Caco-2 (cell line): Measurements from ENCODE around the gene NT5M. TPM values are rescaled to one million over a fixed set of nuclear protein-coding genes. Genes with fewer than 3 reads are reported as not detected.

ENCODE experiments used
- BruUV-seq: library from RNA; stranded (reverse); fragments of 400-500 nt; replicated peaks from 2 replicates; lab custom pipeline; 2021; lab: Mats Ljungman, UMichigan
- CTCF ChIA-PET: fragments of 300-600 bp; sonication (Branson Sonifier 250); formaldehyde crosslinking; loops from one replicate; lab custom pipeline; 2022; ENCODE audit warnings: antibody characterized with exemption; lab: Charles Lee
- POLR2A ChIA-PET: fragments of 300-600 bp; sonication (Branson Sonifier 250); formaldehyde crosslinking; loops from one replicate; lab custom pipeline; 2022; ENCODE audit warnings: antibody characterized with exemption; lab: Charles Lee
- DNase-seq, 2 experiments: peaks; one replicate each; pipeline versions ENCODE4 v3.0.0 to v3.0.0-alpha.2; 2020 to 2022
- H3K27me3 ChIP-seq: replicated peaks from 2 replicates; pipeline ENCODE4 v1.6.0; 2011; ENCODE audit warnings: low read length; ENCODE audit not compliant: control insufficient read depth, insufficient read depth
- H3K36me3 ChIP-seq: 2 replicates; pipeline ENCODE4 v1.5.1; 2011; ENCODE audit warnings: low read length; ENCODE audit not compliant: control insufficient read depth, insufficient read depth
- H3K4me1 ChIP-seq: fragments of 250-450 bp; sonication (Bioruptor Pico); 2 replicates; pipeline ENCODE4 v1.5.1; 2020; ENCODE audit warnings: mild to moderate bottlenecking
- H3K4me3 ChIP-seq: 2 replicates; pipeline ENCODE4 v1.5.1; 2011; ENCODE audit warnings: low read depth, mild to moderate bottlenecking, control low read depth, low read length
- H3K9me3 ChIP-seq: fragments of 250-450 bp; sonication (Bioruptor Pico); 2 replicates; pipeline ENCODE4 v1.5.1; 2020; ENCODE audit warnings: mild to moderate bottlenecking, moderate library complexity
- H3K27ac Mint-ChIP-seq: one replicate; pipeline ENCODE4 v1.8.0; 2022; ENCODE audit warnings: mixed read lengths; ENCODE audit not compliant: unreplicated experiment
- H3K27me3 Mint-ChIP-seq: one replicate; pipeline ENCODE4 v1.8.0; 2022; ENCODE audit warnings: mixed read lengths; ENCODE audit not compliant: insufficient read depth, unreplicated experiment
- H3K36me3 Mint-ChIP-seq: one replicate; pipeline ENCODE4 v1.8.0; 2022; ENCODE audit warnings: mild to moderate bottlenecking, mixed read lengths; ENCODE audit not compliant: insufficient read depth, unreplicated experiment
- H3K4me1 Mint-ChIP-seq: one replicate; pipeline ENCODE4 v1.8.0; 2022; ENCODE audit warnings: low read depth, mixed read lengths; ENCODE audit not compliant: unreplicated experiment
- H3K4me3 Mint-ChIP-seq: one replicate; pipeline ENCODE4 v1.8.0; 2022; ENCODE audit warnings: mild to moderate bottlenecking, moderate library complexity, mixed read lengths; ENCODE audit not compliant: unreplicated experiment
- H3K9me3 Mint-ChIP-seq: one replicate; pipeline ENCODE4 v1.8.0; 2022; ENCODE audit warnings: mixed read lengths; ENCODE audit not compliant: unreplicated experiment
- CTCF ChIP-seq, 2 experiments: fragments of 200-600 bp in 1 of 2; IDR thresholded peaks; 1 replicate in 1 of 2; 2 replicates in 1 of 2; pipeline versions ENCODE4 v1.5.1 to v1.8.0; 2011 to 2022; ENCODE audit warnings: antibody characterized with exemption in 1 of 2, control low read depth in 1 of 2, inconsistent platforms in 1 of 2, low read depth in 1 of 2, low read length in 1 of 2, mild to moderate bottlenecking in 1 of 2, moderate library complexity in 1 of 2; ENCODE audit not compliant: insufficient read depth in 1 of 2, severe bottlenecking in 1 of 2, unreplicated experiment in 1 of 2
- intact Hi-C: fragments of 100-400 bp; cut with micrococcal nuclease; formaldehyde crosslinking; loops from one replicate; pipeline ENCODE4 v1.10.0; 2022; ENCODE audit not compliant: unreplicated experiment
- total RNA-seq: library from RNA; stranded (reverse); gene quantifications from 2 replicates; pipeline ENCODE4 v1.2.3, GENCODE V29; 2022

Gene NT5M
- total RNA-seq, 1 experiment from 2014 or later = 1.3 TPM

- H3K27me3 Mint-ChIP-seq = no peaks in the 10 kb centered on the region
- Histone ChIP-seq H3K9me3 (0 out of 2 replicates have a peak, but pooled peaks cover 4% of the 10 kb centered on the region), H3K36me3 (no peaks in the 10 kb centered on the region), H3K4me3 (no peak overlapping the region), H3K4me1 (peaks cover 5% of the 10 kb centered on the region; the same call in 1 of the 2 replicates), H3K27me3 (no peaks in the 10 kb centered on the region)
- no peak for TF ChIP-seq CTCF (IDR thresholded peaks at IDR 0.05; ENCODE audit: insufficient read depth in 1 of 2, low read depth in 1 of 2, low read length in 1 of 2, severe bottlenecking in 1 of 2, unreplicated experiment in 1 of 2)
- H3K9me3 Mint-ChIP-seq = peaks cover 28% of the 10 kb centered on the region
- POLR2A ChIA-PET = no interaction called here
- intact Hi-C loops = loop anchor here (5.0 kb wide), 1 partner anchor 43 kb away; no protein-coding TSS in a partner anchor
- no peak for DNase-seq
- peaks cover 6% of the 10 kb centered on the region for H3K4me1 Mint-ChIP-seq
- CTCF ChIA-PET = interaction anchor here (0.5 kb wide), 1 partner anchor 646 kb away, joined by 3 read pairs; no protein-coding TSS in a partner anchor
- no peak overlapping the region for H3K4me3 Mint-ChIP-seq
- no peak overlapping the region for H3K27ac Mint-ChIP-seq
- peaks cover 5% of the 10 kb centered on the region for H3K36me3 Mint-ChIP-seq
- no TSS peak for BruUV-seq
Observed at GRCh38 chr17:17358866-17359265, 55.7 kb downstream of the NT5M start.

DNA sequence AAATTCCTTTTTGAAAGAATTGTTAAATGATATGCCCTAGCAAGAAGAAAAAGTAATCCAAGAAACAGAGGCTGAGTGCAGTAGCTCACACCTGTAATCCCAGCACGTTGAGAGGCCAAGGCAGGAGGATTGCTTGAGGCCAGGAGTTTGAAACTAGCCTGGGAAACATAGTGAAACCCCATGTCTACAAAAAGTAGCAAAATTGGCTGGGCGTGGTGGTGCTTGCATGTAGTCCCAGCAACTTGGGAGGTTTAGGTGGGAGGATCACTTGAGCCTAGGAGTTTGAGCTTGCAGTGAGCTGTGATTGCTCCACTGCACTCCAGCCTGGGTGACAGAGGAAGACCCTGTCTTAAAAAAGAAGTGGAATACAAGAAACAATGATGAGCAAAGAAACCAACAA, 56.1 kb downstream of the NT5M start:
- Mint-ChIP-seq H3K36me3 (peaks cover 5% of the 10 kb centered on the region), H3K27ac (no peak overlapping the region), H3K4me1 (peaks cover 6% of the 10 kb centered on the region), H3K9me3 (peaks cover 28% of the 10 kb centered on the region), H3K4me3 (no peak overlapping the region), H3K27me3 (no peaks in the 10 kb centered on the region)
- Histone ChIP-seq H3K27me3 (no peaks in the 10 kb centered on the region), H3K36me3 (no peaks in the 10 kb centered on the region), H3K4me1 (peaks cover 5% of the 10 kb centered on the region; the same call in 1 of the 2 replicates), H3K9me3 (0 out of 2 replicates have a peak, but pooled peaks cover 4% of the 10 kb centered on the region), H3K4me3 (no peak overlapping the region)
- POLR2A ChIA-PET = no interaction called here
- intact Hi-C loops = loop anchor here (5.0 kb wide), 1 partner anchor 43 kb away; no protein-coding TSS in a partner anchor
- CTCF ChIA-PET = interaction anchor here (0.5 kb wide), 1 partner anchor 645 kb away, joined by 3 read pairs; no protein-coding TSS in a partner anchor
- no TSS peak for BruUV-seq
- no peak for DNase-seq
- no peak for TF ChIP-seq CTCF (IDR thresholded peaks at IDR 0.05; ENCODE audit: insufficient read depth in 1 of 2, low read depth in 1 of 2, low read length in 1 of 2, severe bottlenecking in 1 of 2, unreplicated experiment in 1 of 2)

- Histone ChIP-seq H3K4me1 (peaks cover under 1% of the 10 kb centered on the region; the same call in 1 of the 2 replicates), H3K27me3 (no peaks in the 10 kb centered on the region), H3K9me3 (0 out of 2 replicates have a peak, but pooled peaks cover 4% of the 10 kb centered on the region), H3K36me3 (no peaks in the 10 kb centered on the region), H3K4me3 (no peak overlapping the region)
- CTCF ChIA-PET = no interaction called here
- no peak overlapping the region for H3K4me3 Mint-ChIP-seq
- H3K27me3 Mint-ChIP-seq = no peaks in the 10 kb centered on the region
- no TSS peak for BruUV-seq
- intact Hi-C loops = no loop called here
- H3K9me3 Mint-ChIP-seq = peaks cover 28% of the 10 kb centered on the region
- H3K27ac Mint-ChIP-seq = no peak overlapping the region
- peaks cover 6% of the 10 kb centered on the region for H3K4me1 Mint-ChIP-seq
- POLR2A ChIA-PET = no interaction called here
- peaks cover 5% of the 10 kb centered on the region for H3K36me3 Mint-ChIP-seq
- no peak for TF ChIP-seq CTCF (IDR thresholded peaks at IDR 0.05; ENCODE audit: insufficient read depth in 1 of 2, low read depth in 1 of 2, low read length in 1 of 2, severe bottlenecking in 1 of 2, unreplicated experiment in 1 of 2)
- DNase-seq = no peak
Observed at GRCh38 chr17:17360087-17360730, 57.0 kb downstream of the NT5M start.
